Right forelimb (tissue), 1 donor: ENCODE measurements around the gene TEX10.
"Not testable (repeated sequence)": the region's sequence is repeated elsewhere in the genome, so short reads cannot be mapped to it uniquely, and the experiment has no call there.

ENCODE experiments used
- DNase-seq: peaks from one replicate; pipeline ENCODE4 v3.0.0-alpha.2; 2018

The TEX10 gene

DNA sequence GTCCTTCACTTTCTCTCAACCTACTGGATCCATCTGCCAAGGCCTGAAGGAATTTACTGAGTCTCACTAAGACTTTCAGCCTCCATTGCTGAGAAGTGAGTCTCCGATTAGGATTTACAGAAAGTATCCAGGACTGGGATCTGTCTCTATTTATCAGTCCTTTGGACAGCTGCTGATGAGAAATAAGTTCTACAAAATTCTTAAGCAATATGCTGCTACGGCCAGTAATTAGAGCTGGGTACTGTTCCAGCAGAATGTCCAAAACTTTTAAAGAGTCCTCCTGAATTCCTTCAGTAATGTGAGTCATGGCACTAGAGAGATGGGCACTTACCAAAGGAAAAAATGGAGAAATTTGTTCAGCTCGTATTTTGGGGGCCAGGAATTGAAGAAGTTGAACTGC, 5.9 kb downstream of the TEX10 start:
- no peak for DNase-seq

GRCh38 chr9:100341889-100342288, 10.9 kb downstream of the TEX10 start:
- no peak for DNase-seq

DNA sequence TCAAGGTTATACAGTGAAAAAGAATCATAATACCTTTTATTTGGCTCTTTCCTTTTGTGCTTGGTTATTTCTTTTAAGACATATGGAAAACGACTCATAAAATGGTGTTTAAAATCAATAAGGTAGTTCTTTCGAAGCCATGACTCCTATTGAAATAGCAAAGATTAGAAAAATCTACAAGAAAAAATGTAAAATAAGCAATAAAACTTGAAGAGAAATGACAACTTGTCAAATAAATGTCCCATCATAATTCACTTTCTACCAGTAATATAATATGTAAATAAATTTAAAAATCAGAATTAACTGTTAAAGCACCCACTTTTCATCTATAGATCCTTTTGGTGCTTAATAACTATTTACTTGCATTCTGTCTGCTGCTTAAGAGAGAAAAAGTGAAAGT, 12.5 kb downstream of the TEX10 start:
- DNase-seq = no peak

DNA sequence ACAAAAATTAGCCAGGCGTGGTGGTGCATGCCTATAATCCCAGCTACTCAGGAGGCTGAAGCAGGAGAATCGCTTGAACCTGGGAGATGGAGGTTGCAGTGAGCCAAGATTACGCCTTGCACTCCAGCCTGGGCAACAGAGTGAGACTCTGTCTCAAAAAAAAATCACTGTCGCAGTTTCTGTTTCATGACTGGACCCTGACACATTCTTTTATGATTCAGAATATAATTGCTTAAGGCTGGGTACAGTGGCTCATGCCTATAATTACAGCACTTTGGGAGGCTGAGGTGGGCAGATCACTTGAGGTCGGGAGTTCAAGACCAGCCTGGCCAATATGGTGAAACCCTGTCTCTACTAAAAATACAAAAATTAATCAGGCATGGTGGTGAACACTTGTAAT, 14.0 kb downstream of the TEX10 start:
- DNase-seq = not testable (repeated sequence)

GRCh38 chr9:100324594-100325200, 28.0 kb downstream of the TEX10 start:
- DNase-seq = no peak

DNA sequence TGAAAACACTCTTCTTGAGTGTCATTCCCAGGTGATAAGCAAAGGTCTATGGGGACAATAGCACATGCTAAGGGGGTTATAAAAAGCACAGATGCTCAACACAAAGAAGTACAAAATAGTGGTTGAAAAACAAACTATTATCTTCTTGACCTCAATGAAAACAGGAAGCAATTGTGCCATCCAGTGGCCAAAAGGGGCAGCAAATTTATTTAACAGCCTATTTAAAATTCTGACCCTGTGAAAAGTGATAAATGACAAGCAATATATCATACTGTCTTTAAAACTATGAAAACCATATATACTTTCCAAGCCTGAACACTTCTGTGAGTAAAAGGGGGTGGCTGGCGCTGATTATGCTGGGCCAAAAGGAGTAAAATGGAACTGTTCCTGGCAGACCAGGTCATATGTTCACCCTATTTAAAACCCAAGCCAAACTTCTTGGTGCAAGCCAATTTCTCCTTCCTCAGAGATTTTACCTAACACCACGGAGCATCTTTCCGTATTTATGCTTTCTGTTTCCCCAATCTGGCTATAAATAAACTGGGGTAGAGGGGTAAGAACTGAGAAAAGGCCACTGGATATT, 29.7 kb downstream of the TEX10 start:
- DNase-seq = no peak

- DNase-seq = no peak
Measured at GRCh38 chr9:100317706-100318105, 35.0 kb downstream of the TEX10 start.

DNA sequence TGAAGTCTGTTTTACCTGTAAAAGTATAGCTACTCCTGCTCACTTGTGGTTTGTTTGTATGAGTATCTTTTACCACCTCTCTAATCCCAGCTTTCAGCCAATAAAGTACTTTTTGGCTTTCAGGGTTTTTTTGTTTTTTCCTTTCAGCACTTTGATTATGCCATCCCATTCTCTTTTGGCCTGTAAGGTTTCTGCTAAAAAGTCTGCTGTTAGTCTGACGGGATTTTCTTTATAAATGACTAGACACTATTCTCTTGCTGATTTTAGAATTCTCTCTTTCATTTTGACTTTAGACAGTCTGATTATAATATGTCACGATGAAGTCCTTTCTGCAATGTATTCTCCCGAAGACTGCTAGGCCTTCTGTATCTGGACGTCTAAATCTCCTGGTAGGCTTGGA, 37.2 kb downstream of the TEX10 start:
- DNase-seq = no peak

GRCh38 chr9:100309992-100310391, 42.8 kb downstream of the TEX10 start:
- no peak for DNase-seq

DNA sequence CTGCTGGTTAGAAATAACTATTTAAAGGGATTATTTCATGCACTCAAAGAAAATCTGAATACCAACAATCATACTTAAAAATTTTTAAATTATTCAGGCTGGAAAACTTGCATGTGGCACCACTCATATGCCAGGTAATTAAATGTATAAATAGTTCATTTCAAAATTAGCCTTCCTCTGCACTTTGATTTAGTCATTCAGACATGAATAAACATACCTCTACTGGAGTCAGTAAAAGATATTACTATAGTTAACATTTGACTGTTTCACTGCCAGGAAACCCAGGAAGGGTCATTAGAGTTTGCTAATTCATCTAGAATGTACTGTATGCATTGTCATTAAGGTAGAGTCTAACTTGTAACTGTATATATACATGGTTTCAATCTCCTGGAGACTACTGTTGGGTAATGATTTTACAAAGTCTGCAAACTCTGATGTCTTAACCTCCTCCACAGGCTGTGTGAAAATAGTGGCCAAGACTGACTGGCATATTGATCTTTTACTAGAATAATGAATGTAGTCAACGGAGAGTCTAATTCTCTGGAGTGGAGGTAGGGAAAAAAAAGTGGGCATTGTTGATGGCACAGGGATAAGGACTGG, 43.7 kb downstream of the TEX10 start:
- DNase-seq = no peak

- no peak for DNase-seq
Measured at GRCh38 chr9:100307080-100307479, 45.7 kb downstream of the TEX10 start.

GRCh38 chr9:100306283-100306682, 46.5 kb downstream of the TEX10 start:
- no peak for DNase-seq

GRCh38 chr9:100303747-100304146, 49.0 kb downstream of the TEX10 start:
- DNase-seq = no peak

DNA sequence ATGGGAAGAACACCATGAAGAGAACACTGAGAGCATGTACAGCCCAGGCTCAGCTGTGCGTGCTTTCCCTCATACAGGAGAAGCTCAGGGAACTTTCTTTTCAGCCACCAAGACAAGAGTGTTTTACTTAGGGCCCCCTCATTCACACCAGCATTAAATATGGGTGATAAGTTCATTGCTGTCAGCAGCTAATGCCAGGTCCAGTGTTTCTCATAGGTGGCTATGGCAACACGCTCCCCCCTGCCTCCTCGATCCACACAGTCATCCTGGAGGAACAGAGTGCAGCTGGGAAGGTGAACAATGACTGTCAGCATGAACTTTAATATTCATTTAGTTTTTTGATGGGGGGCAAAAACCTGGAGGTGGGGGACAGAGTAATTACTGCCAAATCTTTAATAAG, 54.4 kb downstream of the TEX10 start:
- DNase-seq = no peak

GRCh38 chr9:100296407-100296806, 56.3 kb downstream of the TEX10 start:
- no peak for DNase-seq

GRCh38 chr9:100295240-100295639, 57.5 kb downstream of the TEX10 start:
- DNase-seq = no peak

GRCh38 chr9:100294806-100295205, 57.9 kb downstream of the TEX10 start:
- no peak for DNase-seq

DNA sequence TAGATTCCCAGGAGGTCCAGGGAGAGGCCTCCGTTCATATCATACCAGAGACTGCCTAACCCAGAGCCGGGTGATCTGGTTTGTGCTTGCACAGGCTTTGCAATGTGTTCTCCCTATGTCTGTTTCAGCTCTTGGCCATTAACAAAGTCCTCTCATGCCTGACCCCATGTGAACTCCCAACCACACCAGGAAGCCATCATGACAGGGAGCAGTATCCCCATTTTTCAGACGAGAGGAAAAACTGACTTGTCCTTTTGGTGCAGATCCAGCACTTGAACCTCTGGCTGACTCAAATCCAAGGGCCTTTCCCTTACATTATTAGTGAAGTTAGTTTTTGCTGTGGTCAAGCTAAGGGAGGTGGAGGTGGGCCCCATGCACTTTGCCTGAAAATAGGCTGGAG, 58.4 kb downstream of the TEX10 start:
- no peak for DNase-seq

GRCh38 chr9:100292414-100292813, 60.3 kb downstream of the TEX10 start:
- DNase-seq = no peak

GRCh38 chr9:100290714-100291113, 62.0 kb downstream of the TEX10 start:
- DNase-seq = no peak

DNA sequence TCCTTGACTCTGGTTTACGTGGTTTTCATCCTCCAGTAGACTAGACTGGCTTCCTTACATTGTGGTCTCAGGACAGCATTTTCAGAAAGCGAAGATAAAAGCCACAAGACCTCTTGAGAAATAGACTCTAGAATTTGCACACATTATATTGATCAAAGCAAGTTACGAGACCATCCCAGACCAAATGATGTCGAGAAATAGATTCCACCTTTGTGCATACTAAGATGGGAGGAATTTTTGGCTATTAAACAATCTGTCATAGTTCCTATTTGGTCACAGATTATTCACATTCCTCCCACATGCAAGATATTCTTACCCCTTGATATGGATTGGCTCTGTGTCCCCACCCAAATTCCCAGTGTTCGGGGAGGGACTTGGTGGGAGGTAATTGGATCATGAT, 65.6 kb downstream of the TEX10 start:
- no peak for DNase-seq

GRCh38 chr9:100286257-100286656, 66.5 kb downstream of the TEX10 start:
- no peak for DNase-seq

- no peak for DNase-seq
Measured at GRCh38 chr9:100285601-100286000, 67.1 kb downstream of the TEX10 start.

GRCh38 chr9:100285080-100285479, 67.7 kb downstream of the TEX10 start:
- DNase-seq = no peak

DNA sequence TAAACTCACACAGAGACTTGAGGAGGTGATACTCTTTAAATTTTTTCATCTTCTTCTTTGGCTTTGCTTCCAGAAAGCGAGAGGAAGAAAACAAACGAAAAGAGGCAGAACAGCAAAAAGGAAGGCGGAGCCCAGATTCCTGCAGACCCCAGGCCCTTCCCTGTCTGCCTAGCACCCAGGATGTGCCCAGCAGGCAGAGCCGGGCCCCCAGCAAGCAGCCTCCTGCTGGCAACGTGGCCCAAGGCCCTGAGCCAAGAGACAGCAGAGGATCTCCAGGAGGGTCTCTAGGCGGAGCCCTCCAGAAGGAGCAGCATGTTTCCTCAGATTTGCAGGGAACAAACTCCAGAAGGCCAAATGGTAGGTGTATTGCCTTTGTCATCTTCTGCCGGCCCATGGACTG, 68.5 kb downstream of the TEX10 start:
- DNase-seq = no peak
